ENCODE results near the gene KBTBD4. TPM values are rescaled to one million over a fixed set of nuclear protein-coding genes. Genes with fewer than 3 reads are reported as not detected.
A peak's percentile ranks its signal among the peaks of the same experiment; 100 is the strongest.
"Not testable (repeated sequence)": the region's sequence is repeated elsewhere in the genome, so short reads cannot be mapped to it uniquely, and the experiment has no call there.

Gene KBTBD4
- polyA plus RNA-seq, 2 of the 4 experiments (the other 2 are of a cell fraction) = 21.0 to 22.8 TPM

DNA sequence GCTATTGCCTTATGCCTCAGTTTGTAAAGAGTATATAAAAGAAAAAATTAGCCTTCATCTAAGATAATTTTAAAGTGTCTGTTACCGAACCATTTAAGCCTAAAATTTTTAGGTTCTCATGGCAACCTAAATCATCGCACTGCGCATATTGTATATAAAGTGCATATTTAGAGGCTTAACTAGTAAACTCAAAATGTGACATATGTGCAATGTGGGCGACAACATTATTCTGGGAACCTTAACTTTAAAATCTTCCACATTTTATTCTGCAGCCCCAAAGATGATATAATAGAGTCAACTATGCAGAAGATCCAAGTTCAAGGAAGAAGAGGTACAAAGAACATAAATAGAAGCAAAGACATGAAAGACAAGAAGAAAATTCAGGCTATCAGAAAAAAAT is 48.8 kb downstream of the KBTBD4 start:
- ChIA-PET CTCF (interaction anchor here (1.2 kb wide), 1 partner anchor 117 kb away, joined by 3 read pairs; no protein-coding TSS in a partner anchor), POLR2A (no interaction called here)
- TF ChIP-seq, protein P1, sequence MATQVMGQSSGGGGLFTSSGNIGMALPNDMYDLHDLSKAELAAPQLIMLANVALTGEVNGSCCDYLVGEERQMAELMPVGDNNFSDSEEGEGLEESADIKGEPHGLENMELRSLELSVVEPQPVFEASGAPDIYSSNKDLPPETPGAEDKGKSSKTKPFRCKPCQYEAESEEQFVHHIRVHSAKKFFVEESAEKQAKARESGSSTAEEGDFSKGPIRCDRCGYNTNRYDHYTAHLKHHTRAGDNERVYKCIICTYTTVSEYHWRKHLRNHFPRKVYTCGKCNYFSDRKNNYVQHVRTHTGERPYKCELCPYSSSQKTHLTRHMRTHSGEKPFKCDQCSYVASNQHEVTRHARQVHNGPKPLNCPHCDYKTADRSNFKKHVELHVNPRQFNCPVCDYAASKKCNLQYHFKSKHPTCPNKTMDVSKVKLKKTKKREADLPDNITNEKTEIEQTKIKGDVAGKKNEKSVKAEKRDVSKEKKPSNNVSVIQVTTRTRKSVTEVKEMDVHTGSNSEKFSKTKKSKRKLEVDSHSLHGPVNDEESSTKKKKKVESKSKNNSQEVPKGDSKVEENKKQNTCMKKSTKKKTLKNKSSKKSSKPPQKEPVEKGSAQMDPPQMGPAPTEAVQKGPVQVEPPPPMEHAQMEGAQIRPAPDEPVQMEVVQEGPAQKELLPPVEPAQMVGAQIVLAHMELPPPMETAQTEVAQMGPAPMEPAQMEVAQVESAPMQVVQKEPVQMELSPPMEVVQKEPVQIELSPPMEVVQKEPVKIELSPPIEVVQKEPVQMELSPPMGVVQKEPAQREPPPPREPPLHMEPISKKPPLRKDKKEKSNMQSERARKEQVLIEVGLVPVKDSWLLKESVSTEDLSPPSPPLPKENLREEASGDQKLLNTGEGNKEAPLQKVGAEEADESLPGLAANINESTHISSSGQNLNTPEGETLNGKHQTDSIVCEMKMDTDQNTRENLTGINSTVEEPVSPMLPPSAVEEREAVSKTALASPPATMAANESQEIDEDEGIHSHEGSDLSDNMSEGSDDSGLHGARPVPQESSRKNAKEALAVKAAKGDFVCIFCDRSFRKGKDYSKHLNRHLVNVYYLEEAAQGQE (IDR thresholded peaks at IDR 0.05) = no peak
- TF ChIP-seq KDM5A (IDR thresholded peaks at IDR 0.05) = no peak
- no peak for TF ChIP-seq CHD4 (IDR thresholded peaks at IDR 0.05; ENCODE audit: borderline replicate concordance)
- no peak for FAIRE-seq
- Histone ChIP-seq H3K27ac (no peak overlapping the region), H3K4me3 (no peak overlapping the region), H3K9me3 (no peaks in the 10 kb centered on the region), H3K4me2 (no peak overlapping the region), H3K4me1 (peaks cover 33% of the 10 kb centered on the region)
- 95% methylated on average over 4 of the region's 4 CpGs for WGBS (ENCODE audit: missing lambda C conversion rate)
- no peak for ATAC-seq
- no peak for DNase-seq (ENCODE audit: low read depth in 1 of 2, low spot score in 1 of 2)

DNA sequence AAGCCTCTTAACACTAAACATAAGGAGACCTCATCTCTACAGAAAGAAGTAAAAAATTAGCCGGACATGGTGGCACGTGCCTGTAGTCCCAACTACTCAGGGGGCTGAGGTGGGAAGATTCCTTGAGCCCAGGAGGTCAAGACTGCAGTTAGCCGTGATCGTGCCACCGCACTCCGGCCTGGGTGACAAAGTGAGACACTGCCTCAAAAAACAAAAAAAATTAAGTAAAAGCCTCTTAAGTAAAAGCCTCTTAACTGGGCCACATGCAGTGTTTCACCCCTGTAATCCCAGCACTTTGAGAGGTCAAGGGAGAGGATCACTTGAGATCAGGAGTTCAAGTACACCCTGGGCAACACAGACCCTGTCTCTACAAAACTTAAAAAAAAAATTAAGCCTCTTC is 51.6 kb downstream of the KBTBD4 start:
- ATAC-seq = no peak
- ChIA-PET CTCF (interaction anchor here (1.6 kb wide), 1 partner anchor 41 kb away, joined by 4 read pairs; no protein-coding TSS in a partner anchor), POLR2A (no interaction called here)
- H3K4me2 ChIP-seq = no peak overlapping the region
- FAIRE-seq = no peak
- 96% methylated on average over 6 of the region's 6 CpGs for WGBS (ENCODE audit: missing lambda C conversion rate)
- no peak overlapping the region for H3K27ac ChIP-seq
- no peaks in the 10 kb centered on the region for H3K9me3 ChIP-seq
- no peak overlapping the region for H3K4me3 ChIP-seq
- no peak for DNase-seq (ENCODE audit: low read depth in 1 of 2, low spot score in 1 of 2)
- H3K4me1 ChIP-seq = peaks cover 35% of the 10 kb centered on the region
- TF ChIP-seq RCOR1 (IDR thresholded peaks at IDR 0.05; ENCODE audit: low read depth, low read length) = no peak

DNA sequence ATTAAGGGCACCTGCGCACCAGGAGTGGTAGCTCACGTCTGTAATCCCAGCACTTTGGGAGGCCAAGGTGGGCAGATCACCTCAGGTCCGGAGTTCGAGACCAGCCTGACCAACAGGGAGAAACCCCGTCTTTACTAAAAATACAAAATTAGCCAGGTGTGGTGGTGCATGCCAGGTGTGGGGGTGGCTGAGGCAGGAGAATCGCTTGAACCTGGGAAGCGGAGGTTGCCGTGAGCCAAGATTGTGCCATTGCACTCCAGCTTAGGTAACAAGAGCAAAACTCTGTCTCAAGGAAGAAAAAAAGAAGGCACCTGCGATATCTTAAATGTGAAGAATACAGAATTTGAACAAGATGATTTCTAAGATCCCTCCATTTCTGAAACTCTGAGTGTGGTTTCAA is 52.7 kb downstream of the KBTBD4 start:
- FAIRE-seq; CTCF ChIA-PET; H3K4me2 ChIP-seq; ATAC-seq; H3K27ac ChIP-seq; H3K9me3 ChIP-seq; H3K4me3 ChIP-seq; POLR2A ChIA-PET; DNase-seq (ENCODE audit: low read depth in 1 of 2, low spot score in 1 of 2): not testable (repeated sequence)
- WGBS (ENCODE audit: missing lambda C conversion rate) = 92% methylated on average over 9 of the region's 9 CpGs
- peaks cover 35% of the 10 kb centered on the region for H3K4me1 ChIP-seq

DNA sequence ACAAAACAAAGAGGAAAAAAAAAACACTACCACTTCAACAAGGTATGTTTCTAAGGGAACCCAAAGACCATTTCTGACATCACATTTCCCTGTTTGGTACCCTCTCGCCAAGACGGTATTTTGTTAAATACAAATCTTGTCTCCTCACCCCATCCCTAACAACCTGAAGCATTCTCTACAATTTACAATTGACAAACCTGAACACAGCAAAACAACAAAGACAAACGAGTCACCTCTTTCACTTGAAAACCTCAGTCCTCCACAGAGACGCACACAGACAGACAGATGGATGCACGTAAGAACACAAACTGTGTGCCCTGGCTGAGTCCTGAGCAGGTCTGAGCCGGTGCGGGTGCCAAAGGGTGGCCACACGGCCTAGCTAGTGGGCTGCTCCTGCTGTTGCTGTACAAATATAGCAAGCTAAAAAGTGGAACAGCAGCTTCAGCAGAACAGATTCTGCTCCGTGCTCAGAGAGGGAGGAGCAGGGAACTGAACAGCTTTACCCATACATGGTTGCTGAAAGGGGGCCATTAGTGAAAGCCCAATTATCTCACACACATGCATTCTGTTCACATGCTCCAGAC is 54.4 kb downstream of the KBTBD4 start:
- ChIA-PET CTCF (interaction anchor here (0.6 to 1.7 kb wide), 5 partner anchors 9 to 151 kb away, joined by 3 to 4 read pairs (median 3); no protein-coding TSS in a partner anchor), POLR2A (no interaction called here)
- ATAC-seq = peak; percentile 58 to 68; a peak in 5 of 6 replicates
- Histone ChIP-seq H3K4me1 (peaks cover 35% of the 10 kb centered on the region), H3K4me3 (no peak overlapping the region), H3K27ac (peak overlapping the region in 1 of 2 experiments; percentile 39; a peak in 4 of 6 replicates), H3K9me3 (no peaks in the 10 kb centered on the region), H3K4me2 (peak overlapping the region; percentile 63)
- WGBS (ENCODE audit: missing lambda C conversion rate) = 55% methylated on average over 9 of the region's 9 CpGs
- FAIRE-seq = no peak
- DNase-seq (ENCODE audit: low read depth in 1 of 2, low spot score in 1 of 2) = no peak
- no peak for TF ChIP-seq POLR2AphosphoS2 (conservative IDR thresholded peaks at IDR 0.05; ENCODE audit: low read length)
- TF ChIP-seq ZC3H11A (IDR thresholded peaks at IDR 0.05) = no peak
- TF ChIP-seq POLR2A (IDR thresholded peaks at IDR 0.05; ENCODE audit: low read length) = no peak
- TF ChIP-seq, protein P2, sequence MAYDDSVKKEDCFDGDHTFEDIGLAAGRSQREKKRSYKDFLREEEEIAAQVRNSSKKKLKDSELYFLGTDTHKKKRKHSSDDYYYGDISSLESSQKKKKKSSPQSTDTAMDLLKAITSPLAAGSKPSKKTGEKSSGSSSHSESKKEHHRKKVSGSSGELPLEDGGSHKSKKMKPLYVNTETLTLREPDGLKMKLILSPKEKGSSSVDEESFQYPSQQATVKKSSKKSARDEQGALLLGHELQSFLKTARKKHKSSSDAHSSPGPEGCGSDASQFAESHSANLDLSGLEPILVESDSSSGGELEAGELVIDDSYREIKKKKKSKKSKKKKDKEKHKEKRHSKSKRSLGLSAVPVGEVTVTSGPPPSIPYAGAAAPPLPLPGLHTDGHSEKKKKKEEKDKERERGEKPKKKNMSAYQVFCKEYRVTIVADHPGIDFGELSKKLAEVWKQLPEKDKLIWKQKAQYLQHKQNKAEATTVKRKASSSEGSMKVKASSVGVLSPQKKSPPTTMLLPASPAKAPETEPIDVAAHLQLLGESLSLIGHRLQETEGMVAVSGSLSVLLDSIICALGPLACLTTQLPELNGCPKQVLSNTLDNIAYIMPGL (CRISPR knock-in tag; IDR thresholded peaks at IDR 0.05; ENCODE audit: borderline replicate concordance) = no peak
- no peak for TF ChIP-seq HEYL (CRISPR knock-in tag; IDR thresholded peaks at IDR 0.05)
- TF ChIP-seq, protein P3, sequence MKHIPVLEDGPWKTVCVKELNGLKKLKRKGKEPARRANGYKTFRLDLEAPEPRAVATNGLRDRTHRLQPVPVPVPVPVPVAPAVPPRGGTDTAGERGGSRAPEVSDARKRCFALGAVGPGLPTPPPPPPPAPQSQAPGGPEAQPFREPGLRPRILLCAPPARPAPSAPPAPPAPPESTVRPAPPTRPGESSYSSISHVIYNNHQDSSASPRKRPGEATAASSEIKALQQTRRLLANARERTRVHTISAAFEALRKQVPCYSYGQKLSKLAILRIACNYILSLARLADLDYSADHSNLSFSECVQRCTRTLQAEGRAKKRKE (CRISPR knock-in tag; IDR thresholded peaks at IDR 0.05; ENCODE audit: low read depth) = no peak
